Activated CD4-positive, alpha-beta T cell treated with anti-CD3 and anti-CD28 coated beads, Interleukin-2, Interleukin-4, amounts not matched to agents 100 ng/mL and 50 ng/mL, durations not matched to agents 16 hours and 8 hours (primary cell): ENCODE data around the gene ACOX3.
"Not testable (repeated sequence)": the region's sequence is repeated elsewhere in the genome, so short reads cannot be mapped to it uniquely, and the experiment has no call there.

ENCODE experiments used
- DNase-seq: peaks from one replicate; pipeline ENCODE4 v3.0.0-alpha.2; 2020; ENCODE audit warnings: low spot score

ACOX3 gene

GRCh38 chr4:8350841-8351461 is 89.6 kb downstream of the ACOX3 start:
- DNase-seq = no peak

- DNase-seq = no peak
Observed at GRCh38 chr4:8350352-8350751, 90.2 kb downstream of the ACOX3 start.

- no peak for DNase-seq
Observed at GRCh38 chr4:8349664-8350236, 90.8 kb downstream of the ACOX3 start.

- DNase-seq = not testable (repeated sequence)
Observed at GRCh38 chr4:8349236-8349635, 91.3 kb downstream of the ACOX3 start.

- no peak for DNase-seq
Observed at GRCh38 chr4:8348071-8348470, 92.5 kb downstream of the ACOX3 start.

- no peak for DNase-seq
Observed at GRCh38 chr4:8347660-8348059, 92.9 kb downstream of the ACOX3 start.

GRCh38 chr4:8346838-8347605 is 93.5 kb downstream of the ACOX3 start:
- DNase-seq = no peak

GRCh38 chr4:8345946-8346814 is 94.3 kb downstream of the ACOX3 start:
- DNase-seq = no peak

GRCh38 chr4:8345053-8345945 is 95.2 kb downstream of the ACOX3 start:
- no peak for DNase-seq

- no peak for DNase-seq
Observed at GRCh38 chr4:8344377-8344776, 96.1 kb downstream of the ACOX3 start.

GRCh38 chr4:8343967-8344331 is 96.6 kb downstream of the ACOX3 start:
- no peak for DNase-seq

GRCh38 chr4:8343262-8343966 is 97.1 kb downstream of the ACOX3 start:
- DNase-seq = no peak

GRCh38 chr4:8342651-8343261 is 97.8 kb downstream of the ACOX3 start:
- no peak for DNase-seq

- no peak for DNase-seq
Observed at GRCh38 chr4:8341691-8342090, 98.8 kb downstream of the ACOX3 start.

- DNase-seq = not testable (repeated sequence)
Observed at GRCh38 chr4:8341281-8341680, 99.2 kb downstream of the ACOX3 start.

- no peak for DNase-seq
Observed at GRCh38 chr4:8340781-8341241, 99.7 kb downstream of the ACOX3 start.

GRCh38 chr4:8338351-8338961 is 102.1 kb downstream of the ACOX3 start:
- DNase-seq = no peak

- no peak for DNase-seq
Observed at GRCh38 chr4:8336412-8337075, 104.0 kb downstream of the ACOX3 start.

- DNase-seq = no peak
Observed at GRCh38 chr4:8335848-8336247, 104.7 kb downstream of the ACOX3 start.
